HG03280 (cell line): Measurements from ENCODE around the gene FST.

ENCODE experiments used
- ATAC-seq: cut with Tn5 transposase; IDR thresholded peaks from one replicate; pipeline ENCODE4 v1.9.1; 2021; ENCODE audit warnings: mild to moderate bottlenecking, moderate library complexity; ENCODE audit not compliant: unreplicated experiment

FST gene

GRCh38 chr5:53515988-53516387 lies 35.6 kb downstream of the FST start:
- ATAC-seq, result no peak

GRCh38 chr5:53520813-53521212 lies 40.4 kb downstream of the FST start:
- ATAC-seq, result no peak
